IMR-90 (cell line): ENCODE results near the gene DHRS4. TPM values are rescaled to one million over a fixed set of nuclear protein-coding genes. Genes with fewer than 3 reads are reported as not detected.
"Not testable (repeated sequence)": the region's sequence is repeated elsewhere in the genome, so short reads cannot be mapped to it uniquely, and the experiment has no call there.

ENCODE experiments used
- ATAC-seq: fragments of 200-7000 bp; cut with Tn5 transposase; 2 replicates; pipeline ENCODE4 v1.9.1; 2020; ENCODE audit warnings: low read depth, mild to moderate bottlenecking, moderate library complexity
- BruUV-seq: library from RNA; stranded (reverse); fragments of 400-500 nt; replicated peaks from 2 replicates; lab custom pipeline; 2021; lab: Mats Ljungman, UMichigan
- CTCF ChIA-PET: fragments of 300-600 bp; formaldehyde crosslinking; extraction: SDS; loops from one replicate; lab custom pipeline; 2021; ENCODE audit warnings: antibody characterized with exemption; lab: Yijun Ruan, JAX
- POLR2A ChIA-PET: fragments of 300-600 bp; sonication (Branson Sonifier 250); formaldehyde crosslinking; loops from one replicate; lab custom pipeline; 2022; ENCODE audit warnings: antibody characterized with exemption; ENCODE audit not compliant: unreplicated experiment; lab: Charles Lee
- DNase-seq: peaks from one replicate; pipeline ENCODE4 v3.0.0; 2013
- H2AFZ ChIP-seq: replicated peaks from 2 replicates; pipeline ENCODE3; 2013; ENCODE audit warnings: low read length, mild to moderate bottlenecking; ENCODE audit not compliant: poor library complexity
- H2AK5ac ChIP-seq: 2 replicates; pipeline ENCODE4 v1.6.1; 2013; ENCODE audit warnings: low read depth, low read length, inconsistent platforms
- H2AK9ac ChIP-seq: replicated peaks from 2 replicates; pipeline ENCODE3; 2013; ENCODE audit warnings: mild to moderate bottlenecking, low read depth, low read length, moderate library complexity; ENCODE audit not compliant: poor library complexity
- H2BK120ac ChIP-seq: 2 replicates; pipeline ENCODE4 v1.6.1; 2013; ENCODE audit warnings: low read depth, low read length, inconsistent platforms
- H2BK15ac ChIP-seq: 3 replicates; pipeline ENCODE4 v1.6.1; 2013; ENCODE audit warnings: low read depth, low read length, inconsistent platforms
- H2BK20ac ChIP-seq: 2 replicates; pipeline ENCODE4 v1.6.1; 2013; ENCODE audit warnings: low read depth, mild to moderate bottlenecking, inconsistent platforms, low read length, moderate library complexity
- H2BK5ac ChIP-seq: 2 replicates; pipeline ENCODE4 v1.6.1; 2013; ENCODE audit warnings: mild to moderate bottlenecking, low read depth, low read length, inconsistent platforms; ENCODE audit not compliant: poor library complexity, severe bottlenecking
- H3K14ac ChIP-seq: replicated peaks from 2 replicates; pipeline ENCODE4 v1.6.1; 2013; ENCODE audit warnings: low read depth, low read length, inconsistent platforms
- H3K18ac ChIP-seq: 2 replicates; pipeline ENCODE4 v1.6.1; 2013; ENCODE audit warnings: low read depth, low read length, control low read depth
- H3K23ac ChIP-seq: 2 replicates; pipeline ENCODE4 v1.6.1; 2013; ENCODE audit warnings: low read depth, low read length, inconsistent platforms
- H3K27ac ChIP-seq: 2 replicates; pipeline ENCODE4 v1.5.1; 2013; ENCODE audit warnings: mild to moderate bottlenecking, control low read depth, low read length; ENCODE audit not compliant: insufficient read depth
- H3K27me3 ChIP-seq: 2 replicates; pipeline ENCODE4 v1.6.1; 2013; ENCODE audit warnings: low read length; ENCODE audit not compliant: control insufficient read depth, insufficient read depth
- H3K36me3 ChIP-seq: 2 replicates; pipeline ENCODE4 v1.6.1; 2013; ENCODE audit warnings: low read length, mixed read lengths; ENCODE audit not compliant: control insufficient read depth, insufficient read depth
- H3K4ac ChIP-seq: 2 replicates; pipeline ENCODE4 v1.6.1; 2013; ENCODE audit warnings: low read depth, low read length, inconsistent platforms
- H3K4me1 ChIP-seq: 2 replicates; pipeline ENCODE4 v1.6.1; 2013; ENCODE audit warnings: low read length, mixed read lengths; ENCODE audit not compliant: control insufficient read depth, insufficient read depth
- H3K4me2 ChIP-seq: 2 replicates; pipeline ENCODE4 v1.6.1; 2013; ENCODE audit warnings: low read depth, mild to moderate bottlenecking, control low read depth, low read length, moderate library complexity
- H3K4me3 ChIP-seq: 2 replicates; pipeline ENCODE4 v1.5.1; 2013; ENCODE audit warnings: low read depth, mild to moderate bottlenecking, control low read depth, low read length, moderate library complexity; ENCODE audit not compliant: insufficient read depth
- H3K56ac ChIP-seq: 2 replicates; pipeline ENCODE4 v1.6.1; 2013; ENCODE audit warnings: low read length, inconsistent platforms; ENCODE audit not compliant: insufficient read depth; ENCODE audit errors: extremely low read depth
- H3K79me1 ChIP-seq, 2 experiments: 2 replicates each; pipeline ENCODE4 v1.6.1; 2013; ENCODE audit warnings: low read length in 2 of 2, inconsistent platforms in 1 of 2, low read depth in 1 of 2
- H3K9ac ChIP-seq: 2 replicates; pipeline ENCODE4 v1.6.1; 2013; ENCODE audit warnings: low read depth, low read length, control low read depth
- H3K9me1 ChIP-seq: 2 replicates; pipeline ENCODE4 v1.6.1; 2013; ENCODE audit warnings: low read length, inconsistent platforms; ENCODE audit not compliant: insufficient read depth
- H3K9me3 ChIP-seq: 2 replicates; pipeline ENCODE4 v1.6.1; 2013; ENCODE audit warnings: low read length; ENCODE audit not compliant: control insufficient read depth, insufficient read depth
- H4K20me1 ChIP-seq: 2 replicates; pipeline ENCODE4 v1.6.1; 2013; ENCODE audit warnings: low read length, inconsistent platforms; ENCODE audit not compliant: insufficient read depth
- H4K5ac ChIP-seq: 2 replicates; pipeline ENCODE4 v1.6.1; 2013; ENCODE audit warnings: mild to moderate bottlenecking, low read depth, low read length, control low read depth
- H4K8ac ChIP-seq, 2 experiments: 2 replicates each; pipeline ENCODE4 v1.6.1; 2013; ENCODE audit warnings: low read depth in 2 of 2, low read length in 2 of 2, control low read depth in 1 of 2, inconsistent platforms in 1 of 2
- H4K91ac ChIP-seq: 2 replicates; pipeline ENCODE4 v1.6.1; 2013; ENCODE audit warnings: low read depth, low read length, inconsistent platforms; ENCODE audit not compliant: insufficient read depth
- WGBS, 2 experiments: methylation state at CpG; one replicate each; pipeline versions ENCODE4 v1.1.5 to v1.1.7; 2013; ENCODE audit warnings: missing lambda C conversion rate in 2 of 2; ENCODE audit not compliant: insufficient read length in 1 of 2; ENCODE audit errors: extremely low coverage in 2 of 2; 5-methylcytosine and 5-hydroxymethylcytosine counted together
- dilution Hi-C: fragments of 300-500 bp; cut with HindIII; formaldehyde crosslinking; loops from one replicate; pipeline ENCODE4 v1.14.3; 2018; ENCODE audit warnings: low sequenced_read_pairs; ENCODE audit not compliant: unreplicated experiment
- in situ Hi-C: fragments of 300-500 bp; cut with MboI; formaldehyde crosslinking; loops from 3 replicates; pipeline ENCODE4 v1.14.3; 2019; ENCODE audit warnings: low sequenced_read_pairs, inconsistent platforms, mixed read lengths
- intact Hi-C: fragments of 100-400 bp; cut with micrococcal nuclease; formaldehyde crosslinking; loops from 2 replicates; pipeline ENCODE4 v1.10.0; 2022
- polyA plus RNA-seq, 3 experiments: library from polyadenylated mRNA; depleted of rRNA; stranded (reverse); fragments of >200 nt; gene quantifications; 2 replicates each; pipeline ENCODE4 v1.2.3, GENCODE V29; 2012; ENCODE audit warnings: low replicate concordance in 1 of 3
- total RNA-seq: library from RNA; depleted of rRNA; stranded (reverse); fragments of >200 nt; gene quantifications from 2 replicates; pipeline ENCODE4 v1.2.3, GENCODE V29; 2012

The DHRS4 gene
- total and polyA plus RNA-seq, 2 of the 4 experiments (the other 2 are of a cell fraction): 43.2 to 51.8 TPM

DNA sequence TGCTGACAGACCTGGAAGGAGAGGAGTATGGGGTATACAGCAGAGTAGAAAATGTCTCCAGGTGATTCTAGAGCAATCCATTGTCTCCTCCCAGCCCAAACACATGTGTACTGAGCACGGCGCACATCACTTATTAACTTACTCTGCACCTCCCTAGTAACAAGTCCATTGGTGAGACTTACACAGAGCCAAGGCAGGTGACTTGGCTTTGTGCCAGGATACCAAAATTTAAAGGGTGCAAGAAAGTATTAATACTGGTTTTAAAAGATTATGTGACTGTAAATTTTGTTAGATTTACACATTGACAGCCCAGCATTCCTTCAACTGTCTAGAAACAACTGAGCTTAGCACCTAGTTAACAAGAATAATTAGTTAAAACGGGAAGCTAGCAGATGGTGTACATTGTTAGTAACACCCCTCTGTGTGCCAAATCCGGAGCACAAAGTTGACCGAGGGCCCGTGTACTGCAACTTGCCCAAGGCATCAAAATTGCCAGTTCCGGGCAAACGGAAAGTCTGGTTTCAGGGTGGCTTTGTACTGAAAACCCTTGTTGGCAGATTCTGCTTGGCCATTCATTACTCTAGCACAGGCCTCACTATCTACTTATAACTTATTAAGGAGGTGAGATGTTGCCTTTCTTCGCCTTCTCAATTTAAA is 4.5 kb downstream of the DHRS4 start:
- H3K4me3 ChIP-seq, H2BK120ac ChIP-seq, H3K9ac ChIP-seq, H3K14ac ChIP-seq, H4K5ac ChIP-seq, H3K18ac ChIP-seq, intact Hi-C loops, H4K20me1 ChIP-seq, H3K4ac ChIP-seq, DNase-seq, CTCF ChIA-PET, H3K27me3 ChIP-seq, H2AK9ac ChIP-seq, H2BK20ac ChIP-seq, H3K23ac ChIP-seq, H3K4me2 ChIP-seq, H3K9me3 ChIP-seq, H2BK5ac ChIP-seq, H3K56ac ChIP-seq, H3K4me1 ChIP-seq, H3K27ac ChIP-seq, H2BK15ac ChIP-seq, H2AK5ac ChIP-seq, POLR2A ChIA-PET, H3K36me3 ChIP-seq, H4K91ac ChIP-seq, H2AFZ ChIP-seq, BruUV-seq, H4K8ac ChIP-seq, ATAC-seq, H3K9me1 ChIP-seq, in situ Hi-C loops, dilution Hi-C loops: not testable (repeated sequence)
- peaks cover 0 to 12% of the 10 kb centered on the region in 2 experiments; a peak in 3 of 4 replicates for H3K79me1 ChIP-seq
- no CpG with 5 or more reads among the region's 9 CpGs for WGBS, 2 experiments

DNA sequence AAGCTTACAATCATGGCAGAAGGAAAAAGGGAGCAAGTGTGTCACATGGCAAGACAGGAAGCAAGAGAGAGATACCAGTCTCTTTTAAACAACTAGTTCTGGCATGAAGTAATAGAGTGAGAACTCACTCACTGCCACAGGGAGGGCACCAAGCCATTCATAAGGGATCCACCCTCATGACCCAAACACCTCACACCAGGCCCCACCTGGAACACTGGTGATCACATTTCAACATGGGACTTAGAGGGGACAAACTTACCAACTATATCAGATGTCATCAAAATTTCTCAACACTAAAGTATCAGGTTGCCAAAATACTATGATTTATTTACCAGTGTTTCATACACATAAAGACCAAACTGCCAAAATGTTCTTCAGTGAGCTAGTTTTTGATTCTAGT is 7.3 kb downstream of the DHRS4 start:
- H4K91ac ChIP-seq, H3K23ac ChIP-seq, H4K20me1 ChIP-seq, H2BK120ac ChIP-seq, H3K4me1 ChIP-seq, H4K8ac ChIP-seq, H3K9ac ChIP-seq, DNase-seq, intact Hi-C loops, H3K4me3 ChIP-seq, BruUV-seq, H3K18ac ChIP-seq, ATAC-seq, H2BK5ac ChIP-seq, in situ Hi-C loops, H3K27me3 ChIP-seq, H3K27ac ChIP-seq, dilution Hi-C loops, H3K36me3 ChIP-seq, H3K9me1 ChIP-seq, H4K5ac ChIP-seq, H2AFZ ChIP-seq, H2BK20ac ChIP-seq, H3K14ac ChIP-seq, H2AK9ac ChIP-seq, H2BK15ac ChIP-seq, CTCF ChIA-PET, H3K4me2 ChIP-seq, H3K4ac ChIP-seq, H2AK5ac ChIP-seq, POLR2A ChIA-PET, H3K9me3 ChIP-seq, H3K79me1 ChIP-seq, H3K56ac ChIP-seq: not testable (repeated sequence)
